ENCODE results near the gene FAM193B.

Gene FAM193B

GRCh38 chr5:177470759-177471536, 83.4 kb downstream of the FAM193B start:
- DNase-seq (ENCODE audit: low read depth, low spot score): no peak
